Ectodermal cell (in vitro differentiated cells): ENCODE results near the gene SULF2.

Experiments used
- H3K27ac ChIP-seq: 2 replicates; pipeline ENCODE4 v1.7.0; 2013; ENCODE audit warnings: mild to moderate bottlenecking, low read depth, low read length; ENCODE audit not compliant: insufficient read depth, poor library complexity, severe bottlenecking
- H3K27me3 ChIP-seq: 2 replicates; pipeline ENCODE4 v1.7.0; 2013; ENCODE audit warnings: mild to moderate bottlenecking, low read length; ENCODE audit not compliant: insufficient read depth, control insufficient read depth, poor library complexity, severe bottlenecking
- H3K36me3 ChIP-seq: one replicate; pipeline ENCODE4 v1.7.0; 2013; ENCODE audit warnings: low read length; ENCODE audit not compliant: control insufficient read depth, insufficient read depth
- H3K4me1 ChIP-seq: one replicate; pipeline ENCODE4 v1.7.0; 2013; ENCODE audit warnings: low read length; ENCODE audit not compliant: control insufficient read depth, insufficient read depth
- H3K4me3 ChIP-seq: 2 replicates; pipeline ENCODE4 v1.7.0; 2013; ENCODE audit warnings: low read depth, low read length, control low read depth; ENCODE audit not compliant: insufficient read depth
- H3K9me3 ChIP-seq: 2 replicates; pipeline ENCODE4 v1.7.0; 2013; ENCODE audit warnings: mild to moderate bottlenecking, low read length, moderate library complexity; ENCODE audit not compliant: control insufficient read depth
- WGBS, 2 experiments: methylation state at CpG; one replicate each; pipeline ENCODE4 v1.1.7; 2013; ENCODE audit warnings: missing lambda C conversion rate in 2 of 2; 5-methylcytosine and 5-hydroxymethylcytosine counted together

Gene SULF2

GRCh38 chr20:47713163-47713562 lies 72.1 kb downstream of the SULF2 start:
- H3K4me3 ChIP-seq, result no peak overlapping the region
- H3K4me1 ChIP-seq, result peaks cover 3% of the 10 kb centered on the region
- H3K9me3 ChIP-seq, result no peaks in the 10 kb centered on the region
- H3K27ac ChIP-seq, result no peak overlapping the region
- no peaks in the 10 kb centered on the region for H3K36me3 ChIP-seq
- 93 to 94% methylated on average over 6 of the region's 6 CpGs for WGBS, 2 experiments
- no peaks in the 10 kb centered on the region for H3K27me3 ChIP-seq

DNA sequence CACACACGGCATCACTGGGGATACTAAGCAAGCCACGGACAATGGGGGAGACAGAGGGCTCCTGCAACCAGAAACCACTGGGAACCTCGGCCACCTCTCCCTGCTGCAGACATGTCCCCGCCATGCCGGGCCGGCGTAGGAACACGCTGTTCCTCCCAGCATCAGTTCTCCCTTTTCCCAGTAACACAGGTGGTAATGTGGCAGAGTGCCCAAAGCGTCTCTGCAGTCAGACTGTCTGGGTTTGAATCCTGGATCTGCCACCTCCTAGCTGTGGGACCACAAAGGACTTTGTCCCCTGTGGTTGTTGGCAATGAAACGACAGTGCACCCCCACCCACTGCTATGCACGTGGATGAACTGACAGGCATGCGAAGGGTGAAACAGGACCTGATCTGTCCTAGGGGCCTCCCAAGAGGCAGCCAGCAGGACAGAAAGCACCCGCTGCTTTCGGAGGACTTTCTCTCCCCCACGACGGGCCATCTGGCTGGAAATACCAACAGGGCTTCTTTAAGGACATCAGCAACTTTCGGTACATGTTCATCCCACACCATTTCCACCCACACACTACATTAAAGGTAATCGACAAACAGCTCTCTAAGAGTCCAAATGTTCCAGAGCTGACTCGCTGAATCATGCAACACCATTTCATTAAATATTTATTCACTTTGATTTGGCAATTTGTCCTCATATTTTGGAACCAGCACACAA lies 74.1 kb downstream of the SULF2 start:
- H3K27me3 ChIP-seq, result no peaks in the 10 kb centered on the region
- no peak overlapping the region for H3K4me3 ChIP-seq
- peaks cover 3% of the 10 kb centered on the region for H3K4me1 ChIP-seq
- WGBS, 2 experiments, result 78 to 81% methylated on average over 19 of the region's 19 CpGs
- no peak overlapping the region for H3K27ac ChIP-seq
- no peaks in the 10 kb centered on the region for H3K36me3 ChIP-seq
- no peaks in the 10 kb centered on the region for H3K9me3 ChIP-seq

DNA sequence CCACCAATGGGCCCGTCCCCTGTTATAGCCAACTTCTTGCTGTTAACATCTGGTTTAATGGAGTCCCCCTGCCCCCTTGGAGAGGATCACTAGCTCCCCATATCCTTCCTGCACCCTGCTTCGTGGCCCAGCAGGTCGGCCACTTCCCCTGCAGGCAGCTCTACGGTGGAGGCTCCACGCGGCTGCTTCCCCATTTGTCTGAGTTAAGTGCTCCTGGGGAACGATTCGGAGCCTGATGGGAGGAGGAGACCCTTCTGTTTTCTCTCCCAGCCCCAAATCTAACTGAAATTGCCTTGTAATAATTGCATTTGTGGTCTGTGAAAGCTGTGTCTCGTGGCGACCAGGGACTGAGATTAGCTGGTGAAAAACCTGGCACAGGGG lies 74.6 kb downstream of the SULF2 start:
- Histone ChIP-seq H3K36me3 (no peaks in the 10 kb centered on the region), H3K27ac (no peak overlapping the region), H3K27me3 (no peaks in the 10 kb centered on the region), H3K4me3 (no peak overlapping the region), H3K4me1 (peaks cover 3% of the 10 kb centered on the region), H3K9me3 (no peaks in the 10 kb centered on the region)
- WGBS, 2 experiments, result 82 to 86% methylated on average over 10 of the region's 10 CpGs

- WGBS, 2 experiments, result 90 to 92% methylated on average over 10 of the region's 10 CpGs
- Histone ChIP-seq H3K9me3 (no peaks in the 10 kb centered on the region), H3K36me3 (no peaks in the 10 kb centered on the region), H3K4me3 (no peak overlapping the region), H3K27me3 (no peaks in the 10 kb centered on the region), H3K4me1 (peaks cover 3% of the 10 kb centered on the region), H3K27ac (no peak overlapping the region)
Measured at GRCh38 chr20:47708953-47709833, 76.1 kb downstream of the SULF2 start.

DNA sequence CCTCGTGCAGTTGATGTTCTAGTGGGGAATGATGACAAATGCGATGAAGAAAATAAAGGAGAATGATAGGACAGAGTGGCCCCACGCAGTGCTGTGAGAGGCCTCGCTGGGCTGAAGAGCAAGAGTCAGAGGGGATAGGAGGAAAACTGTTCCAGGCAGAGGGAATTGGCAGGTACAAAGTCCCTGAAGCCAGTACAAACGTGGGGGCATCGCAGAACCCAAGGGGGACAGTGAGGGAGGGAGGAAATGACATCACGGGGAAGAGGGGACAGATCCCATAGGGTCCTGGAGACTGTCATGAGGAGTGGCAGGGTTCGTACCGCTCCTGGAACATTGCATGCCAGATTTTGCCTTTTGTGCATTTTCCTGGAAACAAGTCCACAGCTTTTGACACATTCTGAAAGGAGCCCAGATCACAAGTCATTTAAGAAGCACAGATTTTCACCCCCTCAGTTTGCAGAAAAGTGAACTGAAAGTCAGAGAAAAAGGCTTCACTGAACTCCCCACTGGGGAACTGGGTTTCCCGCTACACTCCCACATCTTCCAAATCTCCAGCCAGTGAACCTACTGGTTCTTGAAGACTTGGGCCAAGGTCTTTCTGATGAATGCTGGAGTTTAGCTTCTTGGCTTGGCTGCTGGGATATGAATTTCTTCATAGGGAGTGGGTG lies 77.0 kb downstream of the SULF2 start:
- WGBS, 2 experiments, result 89 to 90% methylated on average over 10 of the region's 10 CpGs

DNA sequence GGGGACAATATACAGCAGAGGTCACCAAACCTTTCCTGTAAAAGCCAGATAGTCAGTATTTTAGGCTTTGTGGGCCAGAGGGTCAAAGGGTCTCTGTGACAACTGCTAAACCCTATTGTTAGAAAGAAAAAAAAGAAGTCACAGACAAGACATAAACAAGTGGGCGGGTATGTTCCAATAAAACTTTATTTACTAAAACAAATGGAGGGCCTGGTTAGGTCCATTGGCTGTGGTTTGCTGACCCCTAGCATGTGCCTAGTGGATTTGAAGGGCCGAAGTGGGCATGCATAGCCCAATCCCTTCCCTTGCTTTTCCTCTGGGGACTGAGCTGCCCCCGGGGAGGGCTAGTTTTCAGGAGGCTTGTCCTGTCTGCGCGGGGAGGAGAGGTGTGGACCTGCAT lies 78.9 kb downstream of the SULF2 start:
- H3K4me3 ChIP-seq, result no peak overlapping the region
- peaks cover 3% of the 10 kb centered on the region for H3K4me1 ChIP-seq
- no peaks in the 10 kb centered on the region for H3K36me3 ChIP-seq
- no peak overlapping the region for H3K27ac ChIP-seq
- H3K27me3 ChIP-seq, result no peaks in the 10 kb centered on the region
- no peaks in the 10 kb centered on the region for H3K9me3 ChIP-seq
- 93 to 97% methylated on average over 5 of the region's 5 CpGs for WGBS, 2 experiments

More for the DNA sequence above, 77.0 kb downstream of the SULF2 start:
- Histone ChIP-seq H3K4me3 (no peak overlapping the region), H3K27ac (no peak overlapping the region), H3K36me3 (no peaks in the 10 kb centered on the region), H3K4me1 (peaks cover 3% of the 10 kb centered on the region), H3K27me3 (no peaks in the 10 kb centered on the region), H3K9me3 (no peaks in the 10 kb centered on the region)

DNA sequence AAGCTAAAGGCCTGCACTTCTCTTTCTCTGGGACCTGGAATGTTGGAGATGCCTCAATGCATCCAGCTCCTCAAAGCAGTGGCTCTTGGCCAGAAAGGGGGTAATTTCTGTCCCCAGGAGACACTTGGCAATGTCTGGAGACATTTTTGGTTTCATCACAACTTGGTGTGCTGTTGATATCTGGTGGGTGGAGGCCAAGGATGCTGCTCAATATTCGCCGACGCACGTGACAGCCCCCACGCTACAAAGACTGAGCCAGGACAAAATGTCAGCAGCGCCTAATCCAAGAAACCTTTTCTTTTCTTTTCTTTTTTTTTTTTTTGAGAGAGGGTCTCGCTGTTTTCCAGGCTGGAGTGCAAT lies 79.8 kb downstream of the SULF2 start:
- Histone ChIP-seq H3K4me3 (no peak overlapping the region), H3K9me3 (no peaks in the 10 kb centered on the region), H3K4me1 (peaks cover 3% of the 10 kb centered on the region), H3K27me3 (no peaks in the 10 kb centered on the region), H3K27ac (no peak overlapping the region), H3K36me3 (no peaks in the 10 kb centered on the region)
- WGBS, 2 experiments, result 89 to 97% methylated on average over 7 of the region's 7 CpGs

- peaks cover 3% of the 10 kb centered on the region for H3K4me1 ChIP-seq
- H3K9me3 ChIP-seq, result no peaks in the 10 kb centered on the region
- 88 to 89% methylated on average over 15 of the region's 15 CpGs for WGBS, 2 experiments
- H3K27me3 ChIP-seq, result no peaks in the 10 kb centered on the region
- no peaks in the 10 kb centered on the region for H3K36me3 ChIP-seq
- H3K4me3 ChIP-seq, result no peak overlapping the region
- H3K27ac ChIP-seq, result no peak overlapping the region
Measured at GRCh38 chr20:47704746-47705496, 80.4 kb downstream of the SULF2 start.

- Histone ChIP-seq H3K9me3 (no peaks in the 10 kb centered on the region), H3K4me1 (peaks cover 2% of the 10 kb centered on the region), H3K27me3 (no peaks in the 10 kb centered on the region), H3K4me3 (no peak overlapping the region), H3K36me3 (no peaks in the 10 kb centered on the region), H3K27ac (no peak overlapping the region)
- 86% methylated on average over 5 of the region's 5 CpGs for WGBS, 2 experiments
Measured at GRCh38 chr20:47703748-47704147, 81.5 kb downstream of the SULF2 start.
